GM19099 (cell line): ENCODE measurements around the gene RNU6-7.

Experiments
- POLR2A ChIP-seq: IDR thresholded peaks from 3 replicates; pipeline ENCODE4 v1.6.1; 2011; ENCODE audit warnings: low read depth; ENCODE audit not compliant: insufficient read length; ENCODE audit errors: extremely low read depth

RNU6-7 gene

GRCh38 chr14:32201193-32201815 is 541 bp upstream of the RNU6-7 start:
- no peak for TF ChIP-seq POLR2A

GRCh38 chr14:32202491-32202997 is 699 bp downstream of the RNU6-7 start:
- no peak for TF ChIP-seq POLR2A

GRCh38 chr14:32202998-32203882 is 1.4 kb downstream of the RNU6-7 start, which contains the start of gene RNU6-8:
Gene RNU6-8 (minus strand): TSS chr14:32203269.
- peak; percentile 55 for TF ChIP-seq POLR2A

- no peak for TF ChIP-seq POLR2A
Observed at GRCh38 chr14:32203928-32204357, 2.1 kb downstream of the RNU6-7 start.

- TF ChIP-seq POLR2A: no peak
Observed at GRCh38 chr14:32205554-32205953, 3.7 kb downstream of the RNU6-7 start.

GRCh38 chr14:32205984-32206383 is 4.1 kb downstream of the RNU6-7 start:
- TF ChIP-seq POLR2A: no peak

- TF ChIP-seq POLR2A: no peak
Observed at GRCh38 chr14:32206552-32206951, 4.7 kb downstream of the RNU6-7 start.

GRCh38 chr14:32208490-32208889 is 6.6 kb downstream of the RNU6-7 start:
- no peak for TF ChIP-seq POLR2A

- TF ChIP-seq POLR2A: no peak
Observed at GRCh38 chr14:32209471-32209870, 7.6 kb downstream of the RNU6-7 start.

GRCh38 chr14:32211068-32211404 is 9.2 kb downstream of the RNU6-7 start:
- no peak for TF ChIP-seq POLR2A

- no peak for TF ChIP-seq POLR2A
Observed at GRCh38 chr14:32212833-32213232, 11.0 kb downstream of the RNU6-7 start.

- TF ChIP-seq POLR2A: no peak
Observed at GRCh38 chr14:32217301-32217700, 15.5 kb downstream of the RNU6-7 start.

GRCh38 chr14:32224737-32225377 is 23.0 kb downstream of the RNU6-7 start:
- TF ChIP-seq POLR2A: no peak

- no peak for TF ChIP-seq POLR2A
Observed at GRCh38 chr14:32225378-32225920, 23.6 kb downstream of the RNU6-7 start.

- TF ChIP-seq POLR2A: no peak
Observed at GRCh38 chr14:32226056-32226455, 24.2 kb downstream of the RNU6-7 start.
